Glomerular visceral epithelial cell (primary cell): ENCODE measurements around the gene FERMT3.
"Not testable (repeated sequence)": the region's sequence is repeated elsewhere in the genome, so short reads cannot be mapped to it uniquely, and the experiment has no call there.

Experiments used
- DNase-seq: peaks from one replicate; pipeline ENCODE4 v3.0.0-alpha.2; 2016; ENCODE audit errors: extremely low spot score

FERMT3 gene

GRCh38 chr11:64206457-64207255 lies at the start of gene FERMT3:
FERMT3 (plus strand) TSS chr11:64206721; CDS start chr11:64207365, 644 bp downstream.
- DNase-seq = no peak

- no peak for DNase-seq
Observed at GRCh38 chr11:64157631-64158394, 48.7 kb upstream of the FERMT3 start.

- no peak for DNase-seq
Observed at GRCh38 chr11:64161037-64161436, 45.5 kb upstream of the FERMT3 start.

GRCh38 chr11:64162769-64163168 lies 43.8 kb upstream of the FERMT3 start:
- DNase-seq = not testable (repeated sequence)

GRCh38 chr11:64163951-64164350 lies 42.6 kb upstream of the FERMT3 start:
- DNase-seq = no peak

- DNase-seq = no peak
Observed at GRCh38 chr11:64164392-64165312, 41.9 kb upstream of the FERMT3 start.

- no peak for DNase-seq
Observed at GRCh38 chr11:64165481-64165841, 41.1 kb upstream of the FERMT3 start.

- DNase-seq = peak; percentile 84
Observed at GRCh38 chr11:64165842-64166635, 40.5 kb upstream of the FERMT3 start, which contains the start of gene MACROD1. MACROD1 (minus strand) TSS chr11:64166113; CDS start chr11:64165994, 119 bp downstream.

GRCh38 chr11:64170419-64170818 lies 36.1 kb upstream of the FERMT3 start:
- DNase-seq = no peak

- no peak for DNase-seq
Observed at GRCh38 chr11:64173616-64174355, 32.7 kb upstream of the FERMT3 start.

- no peak for DNase-seq
Observed at GRCh38 chr11:64176751-64177150, 29.8 kb upstream of the FERMT3 start.

GRCh38 chr11:64178203-64178602 lies 28.3 kb upstream of the FERMT3 start:
- DNase-seq = no peak

GRCh38 chr11:64178951-64179639 lies 27.4 kb upstream of the FERMT3 start:
- no peak for DNase-seq

GRCh38 chr11:64180891-64181290 lies 25.6 kb upstream of the FERMT3 start:
- no peak for DNase-seq

- peak; percentile 88 for DNase-seq
Observed at GRCh38 chr11:64181506-64182411, 24.8 kb upstream of the FERMT3 start.

- DNase-seq = no peak
Observed at GRCh38 chr11:64183890-64184289, 22.6 kb upstream of the FERMT3 start.

GRCh38 chr11:64185175-64185692 lies 21.3 kb upstream of the FERMT3 start:
- DNase-seq = no peak
